ENCODE data around the gene BRDT.

- TF ChIP-seq, protein P1, sequence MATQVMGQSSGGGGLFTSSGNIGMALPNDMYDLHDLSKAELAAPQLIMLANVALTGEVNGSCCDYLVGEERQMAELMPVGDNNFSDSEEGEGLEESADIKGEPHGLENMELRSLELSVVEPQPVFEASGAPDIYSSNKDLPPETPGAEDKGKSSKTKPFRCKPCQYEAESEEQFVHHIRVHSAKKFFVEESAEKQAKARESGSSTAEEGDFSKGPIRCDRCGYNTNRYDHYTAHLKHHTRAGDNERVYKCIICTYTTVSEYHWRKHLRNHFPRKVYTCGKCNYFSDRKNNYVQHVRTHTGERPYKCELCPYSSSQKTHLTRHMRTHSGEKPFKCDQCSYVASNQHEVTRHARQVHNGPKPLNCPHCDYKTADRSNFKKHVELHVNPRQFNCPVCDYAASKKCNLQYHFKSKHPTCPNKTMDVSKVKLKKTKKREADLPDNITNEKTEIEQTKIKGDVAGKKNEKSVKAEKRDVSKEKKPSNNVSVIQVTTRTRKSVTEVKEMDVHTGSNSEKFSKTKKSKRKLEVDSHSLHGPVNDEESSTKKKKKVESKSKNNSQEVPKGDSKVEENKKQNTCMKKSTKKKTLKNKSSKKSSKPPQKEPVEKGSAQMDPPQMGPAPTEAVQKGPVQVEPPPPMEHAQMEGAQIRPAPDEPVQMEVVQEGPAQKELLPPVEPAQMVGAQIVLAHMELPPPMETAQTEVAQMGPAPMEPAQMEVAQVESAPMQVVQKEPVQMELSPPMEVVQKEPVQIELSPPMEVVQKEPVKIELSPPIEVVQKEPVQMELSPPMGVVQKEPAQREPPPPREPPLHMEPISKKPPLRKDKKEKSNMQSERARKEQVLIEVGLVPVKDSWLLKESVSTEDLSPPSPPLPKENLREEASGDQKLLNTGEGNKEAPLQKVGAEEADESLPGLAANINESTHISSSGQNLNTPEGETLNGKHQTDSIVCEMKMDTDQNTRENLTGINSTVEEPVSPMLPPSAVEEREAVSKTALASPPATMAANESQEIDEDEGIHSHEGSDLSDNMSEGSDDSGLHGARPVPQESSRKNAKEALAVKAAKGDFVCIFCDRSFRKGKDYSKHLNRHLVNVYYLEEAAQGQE (IDR thresholded peaks at IDR 0.05; ENCODE audit: insufficient replicate concordance, low read depth), result no peak
- TF ChIP-seq, protein P2, sequence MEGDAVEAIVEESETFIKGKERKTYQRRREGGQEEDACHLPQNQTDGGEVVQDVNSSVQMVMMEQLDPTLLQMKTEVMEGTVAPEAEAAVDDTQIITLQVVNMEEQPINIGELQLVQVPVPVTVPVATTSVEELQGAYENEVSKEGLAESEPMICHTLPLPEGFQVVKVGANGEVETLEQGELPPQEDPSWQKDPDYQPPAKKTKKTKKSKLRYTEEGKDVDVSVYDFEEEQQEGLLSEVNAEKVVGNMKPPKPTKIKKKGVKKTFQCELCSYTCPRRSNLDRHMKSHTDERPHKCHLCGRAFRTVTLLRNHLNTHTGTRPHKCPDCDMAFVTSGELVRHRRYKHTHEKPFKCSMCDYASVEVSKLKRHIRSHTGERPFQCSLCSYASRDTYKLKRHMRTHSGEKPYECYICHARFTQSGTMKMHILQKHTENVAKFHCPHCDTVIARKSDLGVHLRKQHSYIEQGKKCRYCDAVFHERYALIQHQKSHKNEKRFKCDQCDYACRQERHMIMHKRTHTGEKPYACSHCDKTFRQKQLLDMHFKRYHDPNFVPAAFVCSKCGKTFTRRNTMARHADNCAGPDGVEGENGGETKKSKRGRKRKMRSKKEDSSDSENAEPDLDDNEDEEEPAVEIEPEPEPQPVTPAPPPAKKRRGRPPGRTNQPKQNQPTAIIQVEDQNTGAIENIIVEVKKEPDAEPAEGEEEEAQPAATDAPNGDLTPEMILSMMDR (IDR thresholded peaks at IDR 0.05; ENCODE audit: insufficient read depth, low read length), result no peak
Measured at GRCh38 chr1:91979383-91979782, 30.2 kb downstream of the BRDT start.
